ENCODE results near the gene ASH1L.

DNA sequence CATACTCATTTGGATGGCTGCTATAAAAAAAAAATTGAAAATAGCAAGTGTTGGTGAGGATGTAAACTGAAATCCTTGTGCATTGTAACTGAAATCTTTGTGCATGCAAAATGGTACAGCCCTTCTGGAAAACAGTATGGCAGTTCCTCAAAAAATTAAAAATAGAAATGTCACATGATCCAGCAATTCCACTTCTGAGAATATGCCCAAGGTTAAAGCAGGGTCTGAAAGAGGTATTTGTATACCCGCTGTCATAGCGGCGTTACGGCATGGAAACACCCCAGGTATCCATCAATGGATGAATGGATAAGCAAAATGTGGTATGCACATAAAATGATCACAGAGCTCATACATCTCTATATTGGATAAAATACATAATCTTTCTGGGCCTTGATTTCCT lies 125.2 kb downstream of the ASH1L start:
- TF ChIP-seq, protein P1, sequence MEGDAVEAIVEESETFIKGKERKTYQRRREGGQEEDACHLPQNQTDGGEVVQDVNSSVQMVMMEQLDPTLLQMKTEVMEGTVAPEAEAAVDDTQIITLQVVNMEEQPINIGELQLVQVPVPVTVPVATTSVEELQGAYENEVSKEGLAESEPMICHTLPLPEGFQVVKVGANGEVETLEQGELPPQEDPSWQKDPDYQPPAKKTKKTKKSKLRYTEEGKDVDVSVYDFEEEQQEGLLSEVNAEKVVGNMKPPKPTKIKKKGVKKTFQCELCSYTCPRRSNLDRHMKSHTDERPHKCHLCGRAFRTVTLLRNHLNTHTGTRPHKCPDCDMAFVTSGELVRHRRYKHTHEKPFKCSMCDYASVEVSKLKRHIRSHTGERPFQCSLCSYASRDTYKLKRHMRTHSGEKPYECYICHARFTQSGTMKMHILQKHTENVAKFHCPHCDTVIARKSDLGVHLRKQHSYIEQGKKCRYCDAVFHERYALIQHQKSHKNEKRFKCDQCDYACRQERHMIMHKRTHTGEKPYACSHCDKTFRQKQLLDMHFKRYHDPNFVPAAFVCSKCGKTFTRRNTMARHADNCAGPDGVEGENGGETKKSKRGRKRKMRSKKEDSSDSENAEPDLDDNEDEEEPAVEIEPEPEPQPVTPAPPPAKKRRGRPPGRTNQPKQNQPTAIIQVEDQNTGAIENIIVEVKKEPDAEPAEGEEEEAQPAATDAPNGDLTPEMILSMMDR (IDR thresholded peaks at IDR 0.05) = no peak
- no peak for TF ChIP-seq POLR2A (IDR thresholded peaks at IDR 0.05)

Data from Peyer's patch (tissue), 4 donors.